ENCODE results near the gene OCA2.

GRCh38 chr15:27853624-27854455 is 245.3 kb downstream of the OCA2 start:
- TF ChIP-seq, protein P1, sequence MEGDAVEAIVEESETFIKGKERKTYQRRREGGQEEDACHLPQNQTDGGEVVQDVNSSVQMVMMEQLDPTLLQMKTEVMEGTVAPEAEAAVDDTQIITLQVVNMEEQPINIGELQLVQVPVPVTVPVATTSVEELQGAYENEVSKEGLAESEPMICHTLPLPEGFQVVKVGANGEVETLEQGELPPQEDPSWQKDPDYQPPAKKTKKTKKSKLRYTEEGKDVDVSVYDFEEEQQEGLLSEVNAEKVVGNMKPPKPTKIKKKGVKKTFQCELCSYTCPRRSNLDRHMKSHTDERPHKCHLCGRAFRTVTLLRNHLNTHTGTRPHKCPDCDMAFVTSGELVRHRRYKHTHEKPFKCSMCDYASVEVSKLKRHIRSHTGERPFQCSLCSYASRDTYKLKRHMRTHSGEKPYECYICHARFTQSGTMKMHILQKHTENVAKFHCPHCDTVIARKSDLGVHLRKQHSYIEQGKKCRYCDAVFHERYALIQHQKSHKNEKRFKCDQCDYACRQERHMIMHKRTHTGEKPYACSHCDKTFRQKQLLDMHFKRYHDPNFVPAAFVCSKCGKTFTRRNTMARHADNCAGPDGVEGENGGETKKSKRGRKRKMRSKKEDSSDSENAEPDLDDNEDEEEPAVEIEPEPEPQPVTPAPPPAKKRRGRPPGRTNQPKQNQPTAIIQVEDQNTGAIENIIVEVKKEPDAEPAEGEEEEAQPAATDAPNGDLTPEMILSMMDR (IDR thresholded peaks at IDR 0.05) = no peak
- no peak for TF ChIP-seq POLR2A (IDR thresholded peaks at IDR 0.05)

All from heart left ventricle (tissue), 13 donors.